Right renal pelvis (tissue), 4 donors: Measurements from ENCODE around the gene PRKD3. TPM values are rescaled to one million over a fixed set of nuclear protein-coding genes. Genes with fewer than 3 reads are reported as not detected.
"Not testable (repeated sequence)": the region's sequence is repeated elsewhere in the genome, so short reads cannot be mapped to it uniquely, and the experiment has no call there.

Experiments
- DNase-seq, 4 donors: peaks; one replicate each; pipeline ENCODE4 v3.0.0-alpha.2; 2013; ENCODE audit warnings: low read depth in 4 of 4, low spot score in 3 of 4, missing footprints in 1 of 4
- polyA plus RNA-seq, 4 donors: library from polyadenylated mRNA; unstranded; fragments of 120-200 nt; gene quantifications; one replicate each; pipeline ENCODE4 v1.2.1, GENCODE V29; 2013; ENCODE audit not compliant: insufficient read length in 4 of 4

The PRKD3 gene
- polyA plus RNA-seq, 4 donors = 46.0 to 56.3 (median 54.1) TPM

GRCh38 chr2:37318401-37318800, 6.2 kb downstream of the PRKD3 start:
- no peak for DNase-seq

DNA sequence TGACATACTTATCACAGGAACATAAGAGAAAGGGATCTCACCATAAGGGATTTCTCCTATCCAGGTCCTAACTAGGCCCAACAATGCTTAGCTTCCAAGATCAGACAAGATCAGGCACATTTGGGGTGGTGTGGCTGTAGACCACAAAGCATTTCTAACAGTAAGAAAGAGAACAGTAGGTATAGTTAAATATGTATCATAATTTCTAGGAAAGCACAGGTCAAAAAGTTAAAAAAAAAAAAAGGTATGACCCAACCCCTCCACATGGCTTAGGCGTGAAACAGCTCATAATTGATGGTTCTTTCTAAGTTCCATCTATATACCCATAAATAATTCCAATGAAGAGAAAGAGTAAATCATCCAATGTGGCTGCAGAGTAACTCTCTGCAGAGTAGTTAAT, 6.9 kb downstream of the PRKD3 start:
- DNase-seq = no peak

DNA sequence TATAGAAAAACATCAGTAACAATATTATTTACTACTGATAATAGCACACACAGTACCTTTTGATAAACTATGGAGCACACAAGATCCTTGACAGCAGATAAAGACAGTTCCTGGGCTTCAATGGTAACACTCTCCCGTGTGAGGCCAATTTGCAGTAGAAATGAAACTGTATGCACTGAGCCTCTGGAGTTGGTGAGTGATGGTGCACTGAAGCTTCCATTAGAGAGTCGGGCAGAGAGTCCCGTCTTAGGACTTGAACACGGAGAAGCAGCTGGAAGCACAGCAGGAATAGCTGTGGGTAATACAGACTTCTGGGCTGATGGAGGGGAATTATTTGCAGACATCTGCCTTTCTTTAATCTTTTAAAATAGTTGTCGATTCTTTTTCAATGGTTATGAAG, 8.5 kb downstream of the PRKD3 start:
- no peak for DNase-seq

DNA sequence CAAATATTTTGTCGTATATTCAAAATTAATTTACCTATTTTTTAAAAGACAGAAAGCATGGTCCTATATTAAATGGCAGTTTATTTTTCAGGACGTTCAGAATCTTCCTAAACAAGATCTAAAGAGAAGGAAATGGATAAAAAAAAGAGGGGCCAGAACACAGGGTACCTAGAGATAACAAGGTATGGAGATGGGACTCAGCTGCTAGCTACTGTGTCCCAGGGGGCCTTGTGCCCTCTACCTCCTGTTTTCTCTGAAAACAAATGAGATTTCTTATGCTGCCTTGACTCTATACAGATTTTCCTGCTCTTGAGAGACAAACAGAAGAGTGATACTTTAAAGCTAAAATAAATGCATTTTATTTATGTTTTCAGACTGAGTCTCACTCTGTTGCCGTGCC, 9.3 kb downstream of the PRKD3 start:
- no peak for DNase-seq

GRCh38 chr2:37307500-37307899, 17.1 kb downstream of the PRKD3 start:
- no peak for DNase-seq

DNA sequence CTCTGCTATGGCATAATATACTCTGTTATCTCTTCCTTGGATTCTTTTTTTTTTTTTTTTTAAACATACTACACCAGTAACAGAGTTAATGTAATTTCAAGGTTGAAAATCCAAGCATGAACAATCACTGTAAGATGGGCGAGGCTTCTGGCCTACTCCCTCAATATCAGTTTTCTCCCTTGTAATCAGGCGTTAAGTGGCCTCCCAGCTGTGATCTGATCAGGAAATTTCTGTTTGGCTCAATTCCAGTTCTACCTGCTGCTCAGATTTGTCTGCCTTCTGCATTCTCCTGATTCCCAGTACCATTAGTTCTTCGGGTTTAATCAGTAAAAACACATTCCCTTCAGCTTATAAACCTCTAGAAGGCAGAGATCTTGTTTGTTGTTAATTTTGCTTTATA, 18.6 kb downstream of the PRKD3 start:
- no peak for DNase-seq

GRCh38 chr2:37302701-37303252, 21.9 kb downstream of the PRKD3 start:
- DNase-seq = no peak

DNA sequence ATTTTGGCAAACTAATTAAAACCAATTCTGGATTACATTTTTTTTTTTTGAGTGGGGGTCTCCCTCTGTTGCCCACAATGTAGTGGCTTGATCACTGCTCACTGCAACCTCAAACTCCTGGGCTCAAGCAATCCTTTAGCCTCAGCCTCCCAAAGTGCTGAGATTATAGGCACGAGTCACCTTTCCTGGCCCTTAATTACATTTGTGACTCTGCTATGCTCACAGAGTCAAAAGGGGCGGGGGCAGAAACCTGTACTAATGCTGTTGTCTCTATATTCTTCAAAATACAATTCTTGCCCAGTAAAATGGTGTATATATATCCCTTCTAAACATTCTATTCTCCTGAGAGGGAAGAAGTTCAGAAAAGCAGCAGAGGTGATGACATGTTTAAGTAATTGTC, 23.2 kb downstream of the PRKD3 start:
- DNase-seq = no peak

GRCh38 chr2:37300578-37300977, 24.1 kb downstream of the PRKD3 start:
- DNase-seq = no peak

GRCh38 chr2:37300146-37300545, 24.5 kb downstream of the PRKD3 start:
- no peak for DNase-seq

- no peak for DNase-seq
Measured at GRCh38 chr2:37297632-37298031, 27.0 kb downstream of the PRKD3 start.

DNA sequence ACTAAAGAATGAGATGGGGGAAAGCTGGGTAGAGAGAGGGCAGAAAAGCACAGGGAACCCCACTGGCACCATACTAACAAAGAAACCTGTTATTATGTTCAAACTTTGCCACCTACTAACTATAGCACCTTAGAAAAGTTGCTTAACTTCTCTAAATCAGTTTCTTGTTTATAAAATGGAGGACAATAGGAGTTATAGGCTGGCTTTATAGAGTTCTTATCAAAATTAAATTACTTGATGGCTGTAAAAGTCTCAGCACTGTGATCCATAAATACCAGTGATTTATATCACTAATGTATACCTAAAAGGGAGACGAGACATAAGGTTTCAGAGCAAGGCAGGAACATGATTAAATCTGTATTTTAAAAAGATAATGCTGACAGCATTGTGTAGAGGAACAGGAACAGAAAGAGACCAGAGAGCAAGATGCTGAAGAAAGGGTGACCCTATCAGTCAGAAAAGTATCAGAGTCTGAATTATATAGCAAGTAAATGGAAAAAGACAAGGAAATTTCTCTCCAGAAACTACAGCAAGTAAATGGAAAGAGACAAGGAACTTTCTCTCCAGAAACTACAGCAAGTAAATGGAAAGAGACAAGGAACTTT, 29.1 kb downstream of the PRKD3 start:
- no peak for DNase-seq

- DNase-seq = not testable (repeated sequence)
Measured at GRCh38 chr2:37294858-37295257, 29.8 kb downstream of the PRKD3 start.

DNA sequence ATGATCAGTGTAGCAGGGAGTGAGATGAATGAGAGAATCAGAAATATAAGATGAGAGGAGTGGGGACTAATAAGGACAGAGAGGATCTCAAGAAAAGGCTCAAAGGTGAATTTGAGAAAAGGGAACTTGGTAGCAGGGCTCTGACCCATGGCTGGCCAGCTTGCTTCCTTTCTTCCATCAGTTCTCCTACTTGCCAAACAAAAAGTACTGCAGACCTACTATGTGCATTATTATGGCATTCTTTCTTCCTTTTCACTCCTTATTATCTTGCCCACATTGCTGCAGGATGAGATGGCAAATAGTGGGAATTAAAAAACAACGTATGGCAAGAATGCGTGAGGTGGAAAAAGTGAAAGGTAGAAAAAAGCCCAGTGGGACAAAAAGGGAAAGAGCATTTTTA, 33.0 kb downstream of the PRKD3 start:
- DNase-seq = no peak

- DNase-seq = no peak
Measured at GRCh38 chr2:37287966-37288365, 36.7 kb downstream of the PRKD3 start.

DNA sequence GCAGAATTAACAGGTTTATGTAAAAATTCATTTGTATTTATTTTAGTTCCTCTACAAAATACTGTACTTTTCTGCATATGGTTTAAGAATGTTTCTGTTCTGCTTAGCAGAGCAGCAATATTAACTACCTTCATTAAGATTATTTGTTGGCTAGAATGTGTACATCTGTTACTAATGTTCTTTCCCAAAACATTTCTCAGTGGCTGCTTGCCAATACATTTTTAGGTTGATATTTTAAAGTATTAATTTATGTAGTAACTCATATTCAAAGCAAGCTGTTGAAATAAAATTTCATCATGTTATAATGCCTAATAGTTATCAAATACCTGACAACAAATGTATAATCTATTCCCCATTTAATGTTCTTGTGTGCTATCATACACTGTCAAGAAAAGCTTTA, 40.3 kb downstream of the PRKD3 start:
- DNase-seq = no peak

- no peak for DNase-seq
Measured at GRCh38 chr2:37283207-37283606, 41.4 kb downstream of the PRKD3 start.

- DNase-seq = no peak
Measured at GRCh38 chr2:37282746-37283145, 41.9 kb downstream of the PRKD3 start.

DNA sequence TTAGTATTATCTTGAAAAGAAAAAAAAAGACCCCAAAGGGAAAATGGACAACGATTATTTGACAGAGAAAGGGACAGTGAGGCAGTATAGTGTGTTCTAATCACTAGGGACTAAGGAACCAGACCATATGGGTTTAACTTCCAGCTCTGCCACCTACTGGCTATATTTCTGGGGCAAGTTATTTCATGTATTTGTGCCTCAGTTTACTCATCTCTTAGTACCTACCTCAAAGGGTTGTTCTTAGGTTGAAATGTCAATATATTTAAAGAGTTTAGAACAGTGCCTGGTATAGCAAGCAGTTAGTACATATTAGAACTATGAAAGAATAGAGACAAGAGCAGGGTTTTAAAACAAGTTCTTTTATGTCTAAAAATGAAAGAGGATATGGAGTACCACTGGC, 42.7 kb downstream of the PRKD3 start:
- DNase-seq = no peak

- DNase-seq = no peak
Measured at GRCh38 chr2:37276291-37276690, 48.3 kb downstream of the PRKD3 start.
